ENCODE results near the gene MGP. TPM values are rescaled to one million over a fixed set of nuclear protein-coding genes. Genes with fewer than 3 reads are reported as not detected.

The MGP gene
- total and polyA plus RNA-seq, 8 donors: 78.8 to 789 (median 89.4) TPM

GRCh38 chr12:14846876-14847580 is 38.6 kb downstream of the MGP start:
- peaks cover 17 to 21% of the 10 kb centered on the region in 2 donors for H3K4me1 ChIP-seq
- H3K27me3 ChIP-seq: no peaks in the 10 kb centered on the region
- TF ChIP-seq CTCF (IDR thresholded peaks at IDR 0.05): no peak
- intact Hi-C loops (cut with DNase I): loop anchor here (5.0 to 10.0 kb wide), 2 partner anchors 148 to 150 kb away; no protein-coding TSS in a partner anchor
- no peak overlapping the region for H3K27ac ChIP-seq
- ATAC-seq (peak; percentile 5), DNase-seq (peak in 1 of 4 donors; percentile 16)
- no peak overlapping the region for H3K4me3 ChIP-seq
- no peaks in the 10 kb centered on the region for H3K9me3 ChIP-seq
- no peaks in the 10 kb centered on the region for H3K36me3 ChIP-seq

- ATAC-seq (peak; percentile 75), DNase-seq (peak in 1 of 4 donors; percentile 12)
- no peaks in the 10 kb centered on the region for H3K9me3 ChIP-seq
- no peak overlapping the region for H3K4me3 ChIP-seq
- H3K27me3 ChIP-seq: no peaks in the 10 kb centered on the region
- TF ChIP-seq CTCF (IDR thresholded peaks at IDR 0.05): no peak
- peak overlapping the region; percentile 43 to 47 for H3K27ac ChIP-seq
- peaks cover 17 to 21% of the 10 kb centered on the region in 2 donors for H3K4me1 ChIP-seq
- intact Hi-C loops (cut with DNase I): loop anchor here (5.0 to 10.0 kb wide), 2 partner anchors 149 to 151 kb away; no protein-coding TSS in a partner anchor
- no peaks in the 10 kb centered on the region for H3K36me3 ChIP-seq
Observed at GRCh38 chr12:14846042-14846587, 39.5 kb downstream of the MGP start.

GRCh38 chr12:14845350-14845750 is 40.3 kb downstream of the MGP start:
- Histone ChIP-seq H3K36me3 (no peaks in the 10 kb centered on the region), H3K27me3 (no peaks in the 10 kb centered on the region), H3K4me3 (no peak overlapping the region), H3K9me3 (no peaks in the 10 kb centered on the region), H3K27ac (peak overlapping the region in 1 of 2 donors; percentile 47), H3K4me1 (peaks cover 17 to 21% of the 10 kb centered on the region in 2 donors)
- ATAC-seq (peak; percentile 79), DNase-seq (peak in 2 of 4 donors; percentile 54 to 69)
- intact Hi-C loops (cut with DNase I): loop anchor here (5.0 to 10.0 kb wide), 2 partner anchors 149 to 152 kb away; no protein-coding TSS in a partner anchor
- peak; percentile 65 to 73 for TF ChIP-seq CTCF (IDR thresholded peaks at IDR 0.05)

- H3K27me3 ChIP-seq: no peaks in the 10 kb centered on the region
- ATAC-seq (no peak), DNase-seq (no peak)
- H3K9me3 ChIP-seq: no peaks in the 10 kb centered on the region
- intact Hi-C loops (cut with DNase I): loop anchor here in 1 of 2 donors (10.0 kb wide), 1 partner anchor 150 kb away; no protein-coding TSS in a partner anchor
- no peaks in the 10 kb centered on the region for H3K36me3 ChIP-seq
- TF ChIP-seq CTCF (IDR thresholded peaks at IDR 0.05): no peak
- peaks cover 17 to 21% of the 10 kb centered on the region in 2 donors for H3K4me1 ChIP-seq
- H3K27ac ChIP-seq: no peak overlapping the region
- H3K4me3 ChIP-seq: no peak overlapping the region
Observed at GRCh38 chr12:14844401-14844800, 41.3 kb downstream of the MGP start.

- no peaks in the 10 kb centered on the region for H3K27me3 ChIP-seq
- H3K36me3 ChIP-seq: no peaks in the 10 kb centered on the region
- H3K27ac ChIP-seq: peak within 1 kb of the TSS; percentile 26 to 37
- ATAC-seq (no peak), DNase-seq (no peak)
- H3K4me1 ChIP-seq: peaks cover 17 to 21% of the 10 kb centered on the region in 2 donors
- intact Hi-C loops (cut with DNase I): loop anchor here in 1 of 2 donors (10.0 kb wide), 1 partner anchor 151 kb away; no protein-coding TSS in a partner anchor
- TF ChIP-seq CTCF (IDR thresholded peaks at IDR 0.05): no peak
- no peak within 1 kb of the TSS for H3K4me3 ChIP-seq
- no peaks in the 10 kb centered on the region for H3K9me3 ChIP-seq
Observed at GRCh38 chr12:14843425-14843887, 42.2 kb downstream of the MGP start, which contains the start of gene ART4. ART4 (minus strand) TSS chr12:14843526; CDS start chr12:14843113, 413 bp downstream.

Data from left lung (tissue), 10 donors.